Measurements from ENCODE around the gene TMX3. TPM values are rescaled to one million over a fixed set of nuclear protein-coding genes. Genes with fewer than 3 reads are reported as not detected.

Gene TMX3
- polyA plus RNA-seq = 10 to 100 TPM; 14.5 to 85.7 (median 33.8) TPM
- long read RNA-seq, donor 1 = 0 reads
- long read RNA-seq, donor 2, full-length matches to known transcripts = 2 of 2 reads
- long read RNA-seq, donor 2, partial matches to known transcripts = 0 of 2 reads
- long read RNA-seq, donor 2, other reads (novel, unspliced or antisense) = 0 of 2 reads
- long read RNA-seq, donor 3, full-length matches to known transcripts = 2 of 2 reads
- long read RNA-seq, donor 3, partial matches to known transcripts = 0 of 2 reads
- long read RNA-seq, donor 3, other reads (novel, unspliced or antisense) = 0 of 2 reads
- long read RNA-seq, donor 4 = 0 reads
- long read RNA-seq, donor 5, full-length matches to known transcripts = 2 of 2 reads
- long read RNA-seq, donor 5, partial matches to known transcripts = 0 of 2 reads
- long read RNA-seq, donor 5, other reads (novel, unspliced or antisense) = 0 of 2 reads
- long read RNA-seq, donor 6, full-length matches to known transcripts = 2 of 2 reads
- long read RNA-seq, donor 6, partial matches to known transcripts = 0 of 2 reads
- long read RNA-seq, donor 6, other reads (novel, unspliced or antisense) = 0 of 2 reads
- long read RNA-seq, donor 7, full-length matches to known transcripts = 13 of 13 reads
- long read RNA-seq, donor 7, partial matches to known transcripts = 0 of 13 reads
- long read RNA-seq, donor 7, other reads (novel, unspliced or antisense) = 0 of 13 reads
- long read RNA-seq, donor 8 = 0 reads
- long read RNA-seq, donor 9, partial matches to known transcripts = 0 of 1 reads
- long read RNA-seq, donor 9, other reads (novel, unspliced or antisense) = 0 of 1 reads
- long read RNA-seq, donor 10, full-length matches to known transcripts = 2 of 2 reads
- long read RNA-seq, donor 10, partial matches to known transcripts = 0 of 2 reads
- long read RNA-seq, donor 10, other reads (novel, unspliced or antisense) = 0 of 2 reads

- H3K4me3 ChIP-seq (ENCODE audit: low read depth in 1 of 3, low read length in 3 of 3) = peak within 1 kb of the TSS; percentile 71 to 80 (median 74)
- H3K27me3 ChIP-seq (ENCODE audit: control insufficient read depth in 3 of 3, insufficient read depth in 3 of 3, low read length in 3 of 3) = no peaks in the 10 kb centered on the region
- no peaks in the 10 kb centered on the region for H3K9me3 ChIP-seq (ENCODE audit: control insufficient read depth in 2 of 2, insufficient read depth in 1 of 2, low read depth in 1 of 2, low read length in 1 of 2)
- DNase-seq (peak; percentile 93 to 97), FAIRE-seq (no peak)
- peaks cover 2 to 10% (median 3%) of the 10 kb centered on the region in 3 donors for H3K4me1 ChIP-seq (ENCODE audit: control insufficient read depth in 3 of 3, insufficient read depth in 2 of 3, low read depth in 1 of 3, low read length in 2 of 3)
- 0 to 1% (median 0%) methylated on average over 63 to 70 of the region's 70 CpGs for whole genome bisulfite sequencing, 3 donors
- H3K36me3 ChIP-seq (ENCODE audit: control insufficient read depth in 3 of 3, insufficient read depth in 2 of 3, low read depth in 1 of 3, low read length in 3 of 3) = peaks cover 0 to 13% (median 4%) of the 10 kb centered on the region in 3 donors
- peak within 1 kb of the TSS in 2 of 3 donors; percentile 68 to 84 for H3K27ac ChIP-seq (ENCODE audit: low read depth in 1 of 3, low read length in 2 of 3)
Measured at GRCh38 chr18:68714712-68715496, at the start of gene TMX3. Gene TMX3, minus strand, starts transcription at chr18:68715108. Its CDS starts 127 bp downstream, at chr18:68714981.

GRCh38 chr18:68764016-68764415 lies 49.1 kb upstream of the TMX3 start:
- Histone ChIP-seq H3K4me1 (ENCODE audit: control insufficient read depth in 3 of 3, insufficient read depth in 2 of 3, low read depth in 1 of 3, low read length in 2 of 3) (no peaks in the 10 kb centered on the region), H3K9me3 (ENCODE audit: control insufficient read depth in 2 of 2, insufficient read depth in 1 of 2, low read depth in 1 of 2, low read length in 1 of 2) (peaks cover 0 to 4% of the 10 kb centered on the region in 2 donors), H3K36me3 (ENCODE audit: control insufficient read depth in 3 of 3, insufficient read depth in 2 of 3, low read depth in 1 of 3, low read length in 3 of 3) (no peaks in the 10 kb centered on the region), H3K27me3 (ENCODE audit: control insufficient read depth in 3 of 3, insufficient read depth in 3 of 3, low read length in 3 of 3) (no peaks in the 10 kb centered on the region), H3K4me3 (ENCODE audit: low read depth in 1 of 3, low read length in 3 of 3) (no peak overlapping the region), H3K27ac (ENCODE audit: low read depth in 1 of 3, low read length in 2 of 3) (no peak overlapping the region)
- WGBS, 3 donors = 79 to 88% (median 84%) methylated on average over 2 of the region's 2 CpGs
- DNase-seq (no peak), FAIRE-seq (no peak)

- no peak overlapping the region for H3K4me3 ChIP-seq (ENCODE audit: low read depth in 1 of 3, low read length in 3 of 3)
- FAIRE-seq = no peak
- H3K4me1 ChIP-seq (ENCODE audit: control insufficient read depth in 3 of 3, insufficient read depth in 2 of 3, low read depth in 1 of 3, low read length in 2 of 3) = no peaks in the 10 kb centered on the region
- no peaks in the 10 kb centered on the region for H3K27me3 ChIP-seq (ENCODE audit: control insufficient read depth in 3 of 3, insufficient read depth in 3 of 3, low read length in 3 of 3)
- no peak for DNase-seq
- H3K36me3 ChIP-seq (ENCODE audit: control insufficient read depth in 3 of 3, insufficient read depth in 2 of 3, low read depth in 1 of 3, low read length in 3 of 3) = no peaks in the 10 kb centered on the region
- 85 to 95% (median 87%) methylated on average over 2 of the region's 2 CpGs for WGBS, 3 donors
- H3K9me3 ChIP-seq (ENCODE audit: control insufficient read depth in 2 of 2, insufficient read depth in 1 of 2, low read depth in 1 of 2, low read length in 1 of 2) = peaks cover 0 to 4% of the 10 kb centered on the region in 2 donors
- H3K27ac ChIP-seq (ENCODE audit: low read depth in 1 of 3, low read length in 2 of 3) = no peak overlapping the region
Measured at GRCh38 chr18:68763083-68763482, 48.2 kb upstream of the TMX3 start.

- Histone ChIP-seq H3K36me3 (ENCODE audit: control insufficient read depth in 3 of 3, insufficient read depth in 2 of 3, low read depth in 1 of 3, low read length in 3 of 3) (no peaks in the 10 kb centered on the region), H3K27ac (ENCODE audit: low read depth in 1 of 3, low read length in 2 of 3) (no peak overlapping the region), H3K27me3 (ENCODE audit: control insufficient read depth in 3 of 3, insufficient read depth in 3 of 3, low read length in 3 of 3) (no peaks in the 10 kb centered on the region), H3K4me3 (ENCODE audit: low read depth in 1 of 3, low read length in 3 of 3) (no peak overlapping the region), H3K4me1 (ENCODE audit: control insufficient read depth in 3 of 3, insufficient read depth in 2 of 3, low read depth in 1 of 3, low read length in 2 of 3) (no peaks in the 10 kb centered on the region), H3K9me3 (ENCODE audit: control insufficient read depth in 2 of 2, insufficient read depth in 1 of 2, low read depth in 1 of 2, low read length in 1 of 2) (peaks cover 0 to 4% of the 10 kb centered on the region in 2 donors)
- DNase-seq (no peak), FAIRE-seq (no peak)
- WGBS, 3 donors = 86 to 91% (median 90%) methylated on average over 2 of the region's 2 CpGs
Measured at GRCh38 chr18:68759308-68759707, 44.4 kb upstream of the TMX3 start.

GRCh38 chr18:68757126-68757525 lies 42.2 kb upstream of the TMX3 start:
- no peak overlapping the region for H3K27ac ChIP-seq (ENCODE audit: low read depth in 1 of 3, low read length in 2 of 3)
- H3K9me3 ChIP-seq (ENCODE audit: control insufficient read depth in 2 of 2, insufficient read depth in 1 of 2, low read depth in 1 of 2, low read length in 1 of 2) = peaks cover 0 to 4% of the 10 kb centered on the region in 2 donors
- H3K4me1 ChIP-seq (ENCODE audit: control insufficient read depth in 3 of 3, insufficient read depth in 2 of 3, low read depth in 1 of 3, low read length in 2 of 3) = no peaks in the 10 kb centered on the region
- DNase-seq = no peak
- H3K4me3 ChIP-seq (ENCODE audit: low read depth in 1 of 3, low read length in 3 of 3) = no peak overlapping the region
- FAIRE-seq = no peak
- no peaks in the 10 kb centered on the region for H3K27me3 ChIP-seq (ENCODE audit: control insufficient read depth in 3 of 3, insufficient read depth in 3 of 3, low read length in 3 of 3)
- 77 to 90% (median 81%) methylated on average over 1 of the region's 1 CpG for WGBS, 3 donors
- no peaks in the 10 kb centered on the region for H3K36me3 ChIP-seq (ENCODE audit: control insufficient read depth in 3 of 3, insufficient read depth in 2 of 3, low read depth in 1 of 3, low read length in 3 of 3)

GRCh38 chr18:68742206-68742605 lies 27.3 kb upstream of the TMX3 start:
- H3K27ac ChIP-seq (ENCODE audit: low read depth in 1 of 3, low read length in 2 of 3) = no peak overlapping the region
- H3K4me3 ChIP-seq (ENCODE audit: low read depth in 1 of 3, low read length in 3 of 3) = no peak overlapping the region
- no peaks in the 10 kb centered on the region for H3K9me3 ChIP-seq (ENCODE audit: control insufficient read depth in 2 of 2, insufficient read depth in 1 of 2, low read depth in 1 of 2, low read length in 1 of 2)
- no peak for FAIRE-seq
- 80 to 98% (median 94%) methylated on average over 1 of the region's 1 CpG for WGBS, 3 donors
- no peaks in the 10 kb centered on the region for H3K4me1 ChIP-seq (ENCODE audit: control insufficient read depth in 3 of 3, insufficient read depth in 2 of 3, low read depth in 1 of 3, low read length in 2 of 3)
- DNase-seq = no peak
- no peaks in the 10 kb centered on the region for H3K27me3 ChIP-seq (ENCODE audit: control insufficient read depth in 3 of 3, insufficient read depth in 3 of 3, low read length in 3 of 3)
- no peaks in the 10 kb centered on the region for H3K36me3 ChIP-seq (ENCODE audit: control insufficient read depth in 3 of 3, insufficient read depth in 2 of 3, low read depth in 1 of 3, low read length in 3 of 3)

GRCh38 chr18:68740966-68741365 lies 26.1 kb upstream of the TMX3 start:
- no peaks in the 10 kb centered on the region for H3K9me3 ChIP-seq (ENCODE audit: control insufficient read depth in 2 of 2, insufficient read depth in 1 of 2, low read depth in 1 of 2, low read length in 1 of 2)
- DNase-seq = no peak
- no peak for FAIRE-seq
- no peak overlapping the region for H3K4me3 ChIP-seq (ENCODE audit: low read depth in 1 of 3, low read length in 3 of 3)
- no peaks in the 10 kb centered on the region for H3K36me3 ChIP-seq (ENCODE audit: control insufficient read depth in 3 of 3, insufficient read depth in 2 of 3, low read depth in 1 of 3, low read length in 3 of 3)
- H3K4me1 ChIP-seq (ENCODE audit: control insufficient read depth in 3 of 3, insufficient read depth in 2 of 3, low read depth in 1 of 3, low read length in 2 of 3) = no peaks in the 10 kb centered on the region
- H3K27ac ChIP-seq (ENCODE audit: low read depth in 1 of 3, low read length in 2 of 3) = no peak overlapping the region
- WGBS, 3 donors = 96 to 100% (median 96%) methylated on average over 1 of the region's 1 CpG
- H3K27me3 ChIP-seq (ENCODE audit: control insufficient read depth in 3 of 3, insufficient read depth in 3 of 3, low read length in 3 of 3) = no peaks in the 10 kb centered on the region

- FAIRE-seq (no peak), DNase-seq (no peak)
- Histone ChIP-seq H3K4me1 (ENCODE audit: control insufficient read depth in 3 of 3, insufficient read depth in 2 of 3, low read depth in 1 of 3, low read length in 2 of 3) (no peaks in the 10 kb centered on the region), H3K27me3 (ENCODE audit: control insufficient read depth in 3 of 3, insufficient read depth in 3 of 3, low read length in 3 of 3) (no peaks in the 10 kb centered on the region), H3K27ac (ENCODE audit: low read depth in 1 of 3, low read length in 2 of 3) (no peak overlapping the region), H3K9me3 (ENCODE audit: control insufficient read depth in 2 of 2, insufficient read depth in 1 of 2, low read depth in 1 of 2, low read length in 1 of 2) (no peaks in the 10 kb centered on the region), H3K36me3 (ENCODE audit: control insufficient read depth in 3 of 3, insufficient read depth in 2 of 3, low read depth in 1 of 3, low read length in 3 of 3) (no peaks in the 10 kb centered on the region), H3K4me3 (ENCODE audit: low read depth in 1 of 3, low read length in 3 of 3) (no peak overlapping the region)
- 80 to 82% (median 81%) methylated on average over 1 of the region's 1 CpG for WGBS, 3 donors
Measured at GRCh38 chr18:68739462-68739861, 24.6 kb upstream of the TMX3 start.

Measured in small intestine (tissue), 16 donors.